GM18868 (cell line): ENCODE measurements around the gene TIAM1.
A peak's percentile ranks its signal among the peaks of the same experiment; 100 is the strongest.

Experiments
- ATAC-seq: cut with Tn5 transposase; IDR thresholded peaks from one replicate; pipeline ENCODE4 v1.9.1; 2021; ENCODE audit warnings: mild to moderate bottlenecking, moderate library complexity; ENCODE audit not compliant: unreplicated experiment

The TIAM1 gene

DNA sequence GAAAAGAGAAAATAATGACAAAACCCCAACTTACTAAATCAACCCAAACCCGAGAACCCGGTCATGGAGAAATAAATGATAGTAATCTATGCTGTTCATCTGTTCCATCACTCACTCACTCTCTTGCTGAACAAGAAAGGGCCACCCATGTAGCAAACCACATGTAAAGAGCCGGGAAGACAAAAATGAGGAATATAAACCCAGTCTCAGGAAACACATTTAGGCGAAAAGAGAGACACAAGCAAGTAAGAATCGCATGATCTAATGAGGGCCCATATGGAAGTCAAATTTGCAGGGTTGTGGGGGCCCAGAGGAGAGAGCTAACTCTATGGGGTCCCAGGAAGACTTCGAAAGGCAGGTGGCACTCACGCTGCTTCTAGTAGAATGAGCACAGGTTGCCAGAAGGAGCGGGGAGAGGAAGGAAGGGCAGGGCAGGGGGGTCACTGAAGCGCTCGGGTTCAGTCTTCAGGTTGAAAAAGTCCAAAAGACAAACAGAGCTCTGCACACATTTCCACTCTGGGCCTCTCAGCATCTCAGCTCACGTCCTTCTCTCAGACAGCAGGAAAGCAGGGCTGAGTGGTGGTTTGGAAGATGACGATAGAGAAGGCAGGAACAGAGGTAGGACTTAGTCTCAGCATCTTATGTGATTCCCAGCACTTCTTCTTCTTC is 162.8 kb downstream of the TIAM1 start:
- no peak for ATAC-seq

DNA sequence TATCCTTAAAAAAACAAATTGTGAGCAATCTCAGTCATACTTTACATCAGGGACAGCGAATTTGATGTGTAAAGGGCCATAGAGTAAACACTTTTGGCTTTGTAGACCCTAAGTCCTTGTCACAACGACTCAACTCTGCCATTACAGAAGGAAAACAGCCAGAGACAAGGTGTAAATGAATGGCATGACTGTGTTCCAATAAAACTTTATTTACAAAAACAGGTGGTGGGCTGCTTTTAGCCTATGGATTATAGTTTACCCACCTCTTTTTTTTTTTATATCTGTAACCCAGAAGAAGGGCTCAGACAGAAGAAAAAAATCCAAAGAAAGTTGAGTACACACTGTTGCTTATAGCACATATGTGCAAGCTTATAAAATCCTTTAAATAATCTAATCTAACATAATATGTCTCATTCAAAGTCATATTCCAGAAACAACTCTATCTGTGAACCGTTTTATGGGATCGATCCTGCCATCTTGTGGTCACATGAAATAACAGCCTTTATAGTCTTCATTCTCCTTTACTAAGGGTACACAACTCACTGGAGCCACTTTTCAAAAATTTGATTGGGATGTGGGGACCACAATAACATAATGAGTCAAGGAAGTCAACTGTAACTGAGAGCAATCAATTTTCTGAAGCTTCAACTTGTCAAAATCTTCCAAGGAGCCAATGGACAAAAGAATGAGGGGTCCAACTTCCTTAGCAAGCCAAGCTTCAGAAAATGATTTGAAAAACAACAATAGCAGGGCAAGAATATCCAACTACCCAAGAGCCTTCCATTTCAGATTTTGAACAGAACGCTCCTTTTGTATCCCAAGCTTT is 163.6 kb downstream of the TIAM1 start:
- no peak for ATAC-seq

DNA sequence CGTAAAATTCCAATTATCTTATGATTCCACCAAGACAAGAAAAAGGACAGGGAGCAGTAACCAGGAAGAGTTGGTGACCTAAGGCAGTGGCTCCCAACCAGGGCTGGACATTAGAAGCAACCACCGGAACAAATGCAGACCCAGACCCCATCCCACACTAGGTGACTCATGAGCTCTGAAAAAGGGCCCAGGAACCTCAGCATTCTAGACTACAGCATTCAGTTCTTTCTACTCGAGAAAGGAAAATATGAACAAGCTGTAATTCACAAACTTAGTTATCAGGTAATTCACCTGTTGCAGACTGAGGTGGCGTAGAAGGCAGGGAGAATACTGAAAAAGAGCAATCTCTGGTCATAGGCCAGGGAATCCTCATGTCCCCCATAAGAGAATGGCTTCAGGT is 167.3 kb downstream of the TIAM1 start:
- ATAC-seq: no peak

DNA sequence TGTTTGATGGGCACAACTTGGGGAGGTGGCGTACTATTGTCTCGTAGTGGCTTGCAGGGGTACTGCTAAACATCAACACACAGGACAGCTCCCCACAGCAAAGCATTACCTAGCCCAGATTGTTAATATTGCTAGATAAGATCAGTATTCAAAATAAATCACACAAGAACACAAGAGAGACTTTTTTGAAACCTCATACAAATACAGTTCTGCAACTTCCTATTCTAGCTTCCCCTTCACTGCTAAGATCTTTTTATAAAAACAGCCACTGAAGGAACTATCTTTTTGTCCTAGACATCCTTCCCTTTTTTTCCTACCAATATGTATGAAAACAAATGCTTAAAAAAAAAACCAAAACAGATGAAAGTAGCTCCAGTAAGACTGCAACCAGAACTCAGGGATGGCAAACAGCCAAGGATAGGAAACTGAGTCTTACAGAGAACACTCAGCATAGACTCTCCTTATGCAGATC is 167.9 kb downstream of the TIAM1 start:
- no peak for ATAC-seq

GRCh38 chr21:31173881-31174555 is 170.0 kb downstream of the TIAM1 start:
- no peak for ATAC-seq

GRCh38 chr21:31172328-31172727 is 171.7 kb downstream of the TIAM1 start:
- ATAC-seq: no peak

DNA sequence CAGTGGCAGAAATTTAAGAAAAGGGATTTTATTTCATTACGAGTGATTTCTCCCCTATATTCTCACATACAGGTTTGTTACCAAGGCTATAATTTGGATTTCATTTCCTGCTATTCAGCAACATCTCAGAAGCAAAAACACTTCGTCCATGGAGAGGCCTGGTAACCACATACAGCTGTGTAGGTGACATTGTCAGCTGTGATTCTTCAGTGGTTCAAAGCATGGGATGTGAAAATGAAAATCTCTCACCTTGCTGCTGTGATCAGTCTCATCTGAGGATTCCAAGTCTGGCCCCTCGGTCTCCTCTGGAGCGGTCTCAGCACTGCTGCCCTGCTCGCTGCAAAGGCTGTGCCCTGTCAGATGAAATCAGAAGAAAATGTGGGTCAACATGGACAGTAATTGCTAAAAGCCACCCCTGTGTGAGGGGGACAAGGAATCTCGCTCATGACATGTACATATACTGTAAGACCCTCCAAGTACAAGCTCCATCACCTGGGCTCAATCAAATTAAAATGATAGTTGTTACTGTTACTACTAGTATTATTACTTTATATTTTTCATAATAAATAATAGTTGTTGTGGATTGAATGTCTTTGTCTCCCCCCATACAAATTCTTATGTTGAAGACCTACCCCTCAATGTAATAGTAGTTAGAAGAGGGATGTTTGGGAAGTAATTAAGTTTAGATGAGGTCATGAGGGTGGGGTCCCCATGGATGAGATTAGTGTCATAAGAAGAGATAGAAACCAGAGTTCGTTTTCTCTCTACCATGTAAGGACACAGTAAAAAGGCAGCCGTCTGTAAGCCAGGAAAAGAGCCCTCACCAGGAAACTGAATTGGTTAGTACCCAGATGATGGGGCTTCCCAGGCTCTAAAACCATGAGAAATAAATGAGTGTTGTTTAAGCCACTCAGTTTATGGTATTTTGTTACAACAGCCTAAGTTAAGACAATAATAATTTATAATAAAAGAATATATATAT is 179.1 kb downstream of the TIAM1 start:
- ATAC-seq: no peak

GRCh38 chr21:31162827-31163226 is 181.2 kb downstream of the TIAM1 start:
- ATAC-seq: no peak

DNA sequence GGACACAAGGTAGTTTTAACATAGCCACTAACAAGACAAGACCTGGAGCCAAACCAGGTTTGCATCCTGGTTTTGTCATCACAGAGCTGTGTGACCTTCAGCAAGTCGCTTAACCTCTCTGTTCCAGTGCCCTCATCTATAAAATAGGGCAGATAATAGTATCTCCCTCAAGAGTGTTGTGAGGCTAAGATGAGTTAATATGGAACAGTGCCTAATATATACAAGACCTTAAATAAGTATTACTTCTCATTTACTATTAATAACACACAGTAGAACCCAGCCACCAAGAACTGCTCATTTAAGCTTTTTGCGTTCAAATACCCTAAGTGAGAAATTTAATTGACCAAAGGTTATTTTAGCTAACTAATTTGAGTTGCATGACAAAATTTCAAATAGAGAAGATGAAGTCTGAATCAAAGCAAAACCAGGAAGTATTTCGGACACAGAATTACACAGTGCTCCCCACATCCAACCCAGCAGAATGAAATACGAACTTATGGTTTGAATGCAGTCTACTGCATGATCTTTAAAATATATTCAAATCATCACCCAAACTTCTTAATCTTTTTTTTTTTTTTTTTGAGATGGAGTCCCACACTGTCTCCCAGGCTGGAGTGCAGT is 181.9 kb downstream of the TIAM1 start:
- ATAC-seq: peak; percentile 41

- ATAC-seq: no peak
Measured at GRCh38 chr21:31161157-31161556, 182.9 kb downstream of the TIAM1 start.

DNA sequence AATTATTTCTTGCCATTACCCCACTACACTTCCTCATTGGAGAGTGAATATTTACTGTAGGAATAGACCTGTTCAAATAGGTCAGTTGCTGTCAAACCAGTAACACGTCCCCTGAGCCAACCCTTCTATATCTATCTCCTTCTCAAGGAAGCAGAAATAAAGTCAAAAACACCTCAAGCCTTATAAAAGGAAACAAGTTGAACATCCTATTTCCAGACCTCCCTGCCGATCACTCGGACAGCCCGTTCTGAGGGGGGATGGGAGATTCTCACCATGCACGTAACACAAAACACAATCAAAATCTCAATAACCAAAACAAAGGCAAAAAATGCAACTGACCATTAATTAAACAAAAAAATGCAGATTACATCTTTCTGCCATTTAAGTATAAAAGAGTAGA is 184.3 kb downstream of the TIAM1 start:
- no peak for ATAC-seq

GRCh38 chr21:31158789-31159581 is 185.1 kb downstream of the TIAM1 start:
- peak; percentile 61 for ATAC-seq

GRCh38 chr21:31157756-31158155 is 186.3 kb downstream of the TIAM1 start:
- no peak for ATAC-seq

DNA sequence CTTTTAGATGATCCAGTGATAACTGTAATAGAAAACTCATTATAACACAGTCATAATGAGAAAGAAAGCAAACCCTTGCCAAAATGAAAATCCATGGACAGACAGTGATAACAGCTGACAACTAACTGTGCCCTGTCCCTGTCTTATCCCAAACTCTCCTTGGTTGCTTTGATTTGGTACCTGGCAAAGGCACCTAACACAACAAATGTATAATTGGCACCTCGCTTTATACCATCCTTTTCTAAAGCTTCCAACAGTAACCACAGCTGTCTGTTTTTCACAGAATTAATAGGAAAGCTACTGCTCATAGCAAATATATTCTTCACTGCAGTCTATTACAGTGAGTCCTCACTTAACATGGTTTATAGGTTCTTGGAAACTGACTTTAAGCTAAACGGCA is 187.4 kb downstream of the TIAM1 start:
- ATAC-seq: no peak

GRCh38 chr21:31156169-31156568 is 187.9 kb downstream of the TIAM1 start:
- no peak for ATAC-seq

GRCh38 chr21:31151156-31152045 is 192.7 kb downstream of the TIAM1 start:
- ATAC-seq: no peak

DNA sequence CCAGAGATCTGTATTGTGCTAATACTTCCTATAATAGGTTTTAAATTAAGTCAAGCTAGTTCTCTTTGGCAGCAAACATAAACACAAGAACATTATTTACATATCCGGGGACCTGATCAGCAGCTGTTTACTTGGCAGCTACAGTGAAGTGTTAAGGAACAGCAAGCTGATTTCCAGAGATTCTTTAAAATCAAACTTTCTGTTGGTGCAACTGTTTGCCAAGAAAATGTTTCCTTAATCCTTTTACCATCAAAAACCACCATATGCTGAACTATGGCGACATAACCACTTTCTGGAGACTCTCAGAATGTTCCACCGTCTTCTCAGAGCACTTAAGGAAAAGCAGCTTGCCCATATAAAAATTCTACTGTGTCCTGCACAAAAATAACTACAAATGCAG is 198.8 kb downstream of the TIAM1 start:
- no peak for ATAC-seq

DNA sequence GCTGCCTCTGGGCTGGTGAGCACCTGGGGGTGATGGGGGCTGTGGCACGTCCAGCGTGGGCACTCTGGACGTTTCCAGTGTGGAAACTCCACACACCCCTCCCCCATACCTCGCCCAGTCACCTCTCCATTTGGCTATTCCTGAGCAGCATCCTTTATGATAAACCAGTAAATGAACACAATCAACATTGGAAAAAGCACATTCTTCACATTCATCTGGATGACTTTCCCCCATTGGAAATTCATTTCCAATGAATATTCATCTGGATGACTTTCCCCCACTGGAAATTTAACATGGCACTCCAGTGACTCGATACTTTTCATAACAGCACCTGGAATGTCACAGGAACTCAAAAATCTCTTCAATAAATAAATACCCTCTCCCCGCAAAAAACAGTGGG is 201.0 kb downstream of the TIAM1 start:
- no peak for ATAC-seq
